HUDEP-2 (cell line): ENCODE measurements around the gene TRIOBP.
"Not testable (repeated sequence)": the region's sequence is repeated elsewhere in the genome, so short reads cannot be mapped to it uniquely, and the experiment has no call there.

ENCODE experiments used
- DNase-seq, 76 experiments: peaks; one replicate each; lab custom pipeline; 2025; ENCODE audit not compliant: unreplicated experiment in 76 of 76; lab: John Stamatoyannopoulos, UW

Gene TRIOBP

DNA sequence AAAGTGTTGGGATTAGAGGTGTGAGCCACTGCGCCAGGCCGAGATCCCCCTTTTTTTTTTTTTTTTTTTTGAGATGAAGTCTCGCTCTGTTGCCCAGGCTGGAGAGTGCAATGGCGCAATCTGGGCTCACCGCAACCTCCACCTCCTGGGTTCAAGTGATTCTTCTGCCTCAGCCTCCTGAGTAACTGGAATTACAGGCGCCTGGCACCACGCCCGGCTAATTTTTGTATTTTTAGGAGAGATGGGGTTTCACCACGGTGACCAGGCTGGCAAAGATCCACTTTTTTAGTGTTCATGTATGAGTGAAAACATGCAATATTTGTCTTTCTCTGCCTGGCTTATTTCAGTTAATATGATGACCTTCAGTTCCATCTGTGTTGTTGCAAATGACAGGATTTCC, 103.1 kb downstream of the TRIOBP start:
- DNase-seq = not testable (repeated sequence)

GRCh38 chr22:37801946-37802309, 105.1 kb downstream of the TRIOBP start:
- DNase-seq = peak in 3 of 76 experiments; percentile 20 to 60 (median 39)

DNA sequence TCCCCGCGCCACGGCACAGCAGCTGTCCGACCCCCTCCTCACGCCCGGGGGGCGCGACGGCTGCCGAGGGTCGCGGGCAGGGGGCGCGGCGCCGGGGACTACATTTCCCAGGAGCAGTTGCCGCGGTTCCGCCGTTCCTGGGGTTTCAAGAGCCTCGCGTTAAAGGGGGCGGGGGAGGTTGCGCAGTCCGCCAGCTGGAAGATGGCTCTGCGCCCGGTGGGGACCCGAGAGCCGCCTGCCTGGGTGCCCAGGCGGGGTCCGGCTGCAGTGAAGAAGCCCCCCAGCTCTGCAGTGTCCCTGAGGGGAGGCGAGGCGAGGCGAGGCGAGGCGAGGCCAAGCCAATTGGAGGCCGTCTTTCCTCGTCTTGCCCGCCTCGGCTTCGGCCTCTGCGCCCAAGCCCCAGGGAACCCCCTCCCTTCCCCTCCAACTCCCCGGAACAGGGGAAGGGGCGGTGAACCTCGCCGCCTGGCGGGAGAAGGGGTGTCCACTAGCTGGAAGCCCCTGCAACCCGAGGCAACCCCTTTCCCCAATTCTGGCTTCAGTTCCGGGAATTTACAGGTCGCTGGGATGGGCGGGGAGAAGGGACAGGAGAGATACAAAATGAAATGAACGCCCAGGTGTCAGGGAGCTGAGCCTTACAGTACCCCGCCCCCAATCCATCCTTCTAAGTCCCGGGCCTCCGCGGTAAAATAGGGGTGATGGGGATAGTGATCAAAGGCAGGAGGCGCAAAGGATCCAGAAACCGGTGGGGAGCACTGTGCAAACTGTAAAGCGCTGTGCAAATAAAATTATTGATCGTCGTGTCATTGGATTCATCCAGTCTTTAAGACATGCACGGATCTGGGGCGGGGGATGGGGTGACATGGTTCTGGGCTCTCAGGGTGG, 105.7 kb downstream of the TRIOBP start:
- DNase-seq = peak in 11 of 76 experiments; percentile 8 to 73 (median 28)

DNA sequence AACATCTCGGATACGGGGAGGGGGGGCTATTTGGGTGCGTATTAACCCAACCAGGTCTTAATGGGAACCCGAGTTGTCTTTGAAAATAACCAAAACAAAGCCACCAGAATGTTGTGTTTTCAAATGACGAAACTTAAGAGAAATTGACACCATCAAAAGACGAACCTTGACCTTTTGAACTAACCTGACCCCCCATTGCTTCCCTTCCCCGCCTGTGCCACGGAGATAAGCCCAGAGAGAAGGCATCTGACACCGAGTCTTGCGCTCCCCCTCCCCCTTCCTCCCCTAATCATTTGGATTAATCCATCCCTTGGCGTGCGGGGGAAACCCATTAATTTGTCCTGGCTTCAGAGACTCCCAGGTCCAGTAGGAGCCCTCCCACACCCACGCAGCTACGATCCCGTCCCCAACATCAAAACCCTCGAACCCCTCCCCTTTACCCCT, 106.4 kb downstream of the TRIOBP start:
- DNase-seq = peak in 69 of 76 experiments; percentile 8 to 85 (median 63)

DNA sequence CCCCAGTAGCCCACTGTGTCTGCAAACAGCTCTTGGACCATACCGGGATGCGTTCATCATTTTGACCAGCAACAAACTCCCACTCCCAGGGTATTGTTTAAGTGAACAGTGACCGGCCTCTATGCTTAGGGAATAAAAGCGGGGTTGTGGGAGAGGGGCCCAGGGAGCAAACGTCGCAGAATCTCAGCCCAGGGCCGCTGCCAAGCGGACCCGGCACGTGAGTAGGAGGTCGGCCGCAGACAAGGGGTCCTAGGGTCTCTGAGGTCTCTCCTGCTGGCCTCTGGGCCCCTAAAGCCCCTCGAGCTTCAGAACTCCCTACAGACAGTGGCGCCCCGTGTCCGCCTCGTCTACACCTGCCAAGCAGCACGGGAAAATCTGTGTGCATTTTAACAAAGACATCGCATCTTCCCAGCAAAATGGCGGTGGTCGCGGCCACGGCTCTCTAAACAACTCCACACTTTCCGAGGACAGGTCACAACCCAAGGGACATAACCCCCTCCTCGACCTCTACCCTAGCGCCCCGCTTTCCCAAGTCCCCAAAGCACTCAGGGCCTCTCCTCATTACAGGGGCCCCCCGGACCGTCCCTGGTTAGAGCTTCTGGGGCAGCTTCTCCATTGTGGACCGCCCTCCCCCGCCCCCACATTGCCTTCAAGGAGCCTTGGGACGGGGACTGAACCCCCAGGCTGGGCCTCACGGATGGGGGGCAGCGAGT, 106.9 kb downstream of the TRIOBP start:
- peak in 1 of 76 experiments; percentile 30 for DNase-seq

DNA sequence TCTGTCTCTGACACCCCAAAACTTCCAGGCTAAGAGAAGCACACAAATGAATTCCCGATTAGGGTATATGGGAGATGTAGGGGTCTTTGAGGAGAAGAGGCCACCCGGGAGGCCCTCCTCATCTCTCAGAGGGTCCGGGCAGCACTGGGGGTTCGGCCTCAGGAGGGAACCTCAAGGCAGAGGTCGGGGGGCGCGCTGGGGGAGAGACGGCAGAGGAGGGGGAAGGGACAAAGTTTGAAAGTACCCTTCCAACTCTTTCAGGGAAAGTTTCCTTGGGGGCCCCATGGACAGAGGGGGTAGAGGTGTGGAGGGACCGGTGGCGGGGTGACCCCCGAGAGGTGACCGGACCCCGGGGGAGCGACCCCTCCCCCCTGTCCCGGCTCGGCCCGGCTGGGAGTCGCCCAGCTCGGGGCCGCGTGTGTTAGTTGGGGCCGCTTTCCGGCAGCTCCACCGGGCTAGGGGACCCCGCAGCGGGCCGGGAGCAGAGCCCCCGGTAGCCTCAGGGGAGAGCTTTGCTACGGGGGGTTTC, 107.6 kb downstream of the TRIOBP start:
- DNase-seq = peak in 1 of 76 experiments; percentile 24

- DNase-seq = peak in 42 of 76 experiments; percentile 1 to 65 (median 38)
These were observed 108.3 kb downstream of the TRIOBP start for GRCh38 chr22:37804881-37805809.

DNA sequence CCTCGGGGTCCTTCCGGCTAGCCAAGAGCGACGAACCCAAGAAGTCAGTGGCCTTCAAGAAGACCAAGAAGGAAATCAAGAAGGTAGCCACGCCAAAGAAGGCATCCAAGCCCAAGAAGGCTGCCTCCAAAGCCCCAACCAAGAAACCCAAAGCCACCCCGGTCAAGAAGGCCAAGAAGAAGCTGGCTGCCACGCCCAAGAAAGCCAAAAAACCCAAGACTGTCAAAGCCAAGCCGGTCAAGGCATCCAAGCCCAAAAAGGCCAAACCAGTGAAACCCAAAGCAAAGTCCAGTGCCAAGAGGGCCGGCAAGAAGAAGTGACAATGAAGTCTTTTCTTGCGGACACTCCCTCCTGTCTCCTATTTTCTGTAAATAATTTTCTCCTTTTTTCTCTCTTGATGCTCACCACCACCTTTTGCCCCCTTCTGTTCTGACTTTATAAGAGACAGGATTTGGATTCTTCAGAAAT, 109.0 kb downstream of the TRIOBP start:
- DNase-seq = no peak

DNA sequence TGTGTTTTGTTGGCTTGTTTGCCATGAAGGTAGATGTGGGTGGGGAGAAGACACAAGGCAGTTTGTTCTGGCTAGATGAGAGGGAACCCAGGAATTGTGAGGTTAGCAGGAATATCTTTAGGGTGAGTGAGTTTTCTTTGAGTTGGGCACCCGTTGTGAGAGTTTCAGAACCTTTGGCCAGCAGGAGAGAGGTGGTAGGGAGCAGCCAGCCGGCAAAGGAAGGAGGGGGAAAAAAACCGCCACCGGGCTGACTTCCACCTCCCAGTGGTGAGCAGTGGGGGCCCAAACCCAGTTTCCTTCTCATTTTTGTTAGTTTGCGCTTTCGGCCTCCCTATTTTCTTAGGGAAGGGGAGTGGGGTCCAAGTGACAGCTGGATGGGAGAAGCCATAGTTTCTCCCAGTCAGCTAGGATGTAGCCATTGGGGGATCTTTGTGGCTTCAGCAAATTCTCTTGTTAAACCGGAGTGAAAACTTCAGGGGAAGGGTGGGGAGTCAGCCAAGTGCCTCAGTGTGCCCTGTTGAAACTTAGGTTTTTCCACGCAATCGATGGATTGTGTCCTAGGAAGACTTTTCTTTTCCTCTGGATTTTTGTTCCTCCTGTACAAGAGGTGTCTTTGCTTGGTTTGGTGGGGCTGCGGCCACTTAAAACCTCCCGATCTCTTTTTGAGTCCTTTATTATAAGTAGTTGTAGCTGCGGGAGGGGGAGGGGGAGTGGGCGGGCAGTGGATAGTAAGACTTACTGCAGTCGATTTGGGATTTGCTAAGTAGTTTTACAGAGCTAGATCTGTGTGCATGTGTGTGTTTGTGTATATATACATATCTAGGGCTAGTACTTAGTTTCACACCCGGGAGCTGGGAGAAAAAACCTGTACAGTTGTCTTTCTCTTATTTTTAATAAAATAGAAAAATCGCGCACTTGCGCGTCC, 109.8 kb downstream of the TRIOBP start:
- peak in 6 of 76 experiments; percentile 5 to 42 (median 16) for DNase-seq

- peak in 74 of 76 experiments; percentile 53 to 95 (median 91) for DNase-seq
These were observed 110.8 kb downstream of the TRIOBP start, which contains the start of gene GCAT for GRCh38 chr22:37807410-37808293. TSS of gene GCAT (plus strand) at chr22:37807934. CDS start at chr22:37807968, 34 bp downstream.

- DNase-seq = peak in 1 of 76 experiments; percentile 41
These were observed 111.4 kb downstream of the TRIOBP start for GRCh38 chr22:37808294-37808657.

GRCh38 chr22:37809672-37810333, 113.0 kb downstream of the TRIOBP start:
- no peak for DNase-seq

- no peak for DNase-seq
These were observed 115.0 kb downstream of the TRIOBP start for GRCh38 chr22:37811867-37812266.

DNA sequence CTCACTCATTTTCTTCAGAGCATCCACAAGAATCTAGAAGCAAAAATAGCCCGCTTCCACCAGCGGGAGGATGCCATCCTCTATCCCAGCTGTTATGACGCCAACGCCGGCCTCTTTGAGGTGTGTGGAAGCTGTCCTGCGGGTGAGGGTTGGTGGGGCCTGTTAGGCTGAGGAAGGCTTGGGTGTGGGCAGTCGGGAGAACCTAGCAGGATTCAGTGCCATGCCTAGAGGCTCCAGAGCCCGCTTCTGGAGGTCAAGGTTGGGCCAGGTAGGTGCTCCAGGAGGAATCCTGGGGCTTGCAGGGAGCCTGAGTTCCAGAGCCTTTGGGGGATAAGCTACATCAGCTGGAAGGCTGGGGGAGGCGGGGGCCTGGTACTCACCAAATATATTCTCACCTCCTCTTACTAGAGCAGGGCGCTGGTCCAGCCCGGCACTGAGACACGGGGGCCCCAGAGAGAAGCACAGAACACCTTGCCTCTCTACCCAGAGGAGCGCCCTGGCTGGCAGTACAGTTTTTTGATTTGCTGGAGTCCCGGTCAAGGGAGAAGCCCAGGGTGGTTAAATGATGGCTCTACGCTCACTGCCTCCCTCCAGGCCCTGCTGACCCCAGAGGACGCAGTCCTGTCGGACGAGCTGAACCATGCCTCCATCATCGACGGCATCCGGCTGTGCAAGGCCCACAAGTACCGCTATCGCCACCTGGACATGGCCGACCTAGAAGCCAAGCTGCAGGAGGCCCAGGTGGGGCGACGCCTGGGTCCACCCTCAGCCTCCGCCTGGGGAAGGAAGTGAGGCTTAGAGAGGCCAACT, 116.2 kb downstream of the TRIOBP start:
- DNase-seq = no peak

- no peak for DNase-seq
These were observed 118.7 kb downstream of the TRIOBP start for GRCh38 chr22:37815593-37815992.

GRCh38 chr22:37816543-37817180, 119.8 kb downstream of the TRIOBP start:
- no peak for DNase-seq
